GM21526 (cell line): ENCODE measurements around the gene MED26.
A peak's percentile ranks its signal among the peaks of the same experiment; 100 is the strongest.
"Not testable (repeated sequence)": the region's sequence is repeated elsewhere in the genome, so short reads cannot be mapped to it uniquely, and the experiment has no call there.

Experiments
- ATAC-seq: cut with Tn5 transposase; IDR thresholded peaks from one replicate; pipeline ENCODE4 v1.9.1; 2021; ENCODE audit warnings: moderate library complexity; ENCODE audit not compliant: unreplicated experiment, low FRiP score

Gene MED26

DNA sequence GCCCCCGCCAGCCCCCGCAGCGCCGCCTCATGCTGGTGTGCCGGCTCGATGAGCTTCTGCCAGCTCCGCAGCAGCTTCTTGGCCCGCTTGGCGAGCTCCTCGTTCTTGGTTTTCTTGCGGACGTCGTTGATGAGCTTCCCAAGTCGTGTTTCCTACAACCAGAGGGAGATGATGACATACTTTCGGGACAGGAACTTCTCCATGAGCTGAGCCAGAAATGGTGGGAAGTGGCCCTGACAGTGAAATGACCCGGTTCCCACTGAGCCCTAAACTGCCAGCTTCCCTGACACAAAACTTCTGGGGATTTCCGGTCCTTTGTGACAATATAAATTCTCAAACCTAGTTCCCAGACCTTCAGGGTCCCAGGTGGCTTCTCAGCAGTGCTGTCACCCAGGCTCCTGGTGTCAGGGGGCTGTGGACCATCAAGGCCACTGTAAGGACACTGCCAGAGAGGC lies 50.4 kb downstream of the MED26 start:
- no peak for ATAC-seq

GRCh38 chr19:16576690-16577530 lies 51.1 kb downstream of the MED26 start:
- ATAC-seq = no peak

GRCh38 chr19:16575861-16576689 lies 51.9 kb downstream of the MED26 start:
- no peak for ATAC-seq

- ATAC-seq = no peak
Observed at GRCh38 chr19:16575282-16575681, 52.7 kb downstream of the MED26 start.

DNA sequence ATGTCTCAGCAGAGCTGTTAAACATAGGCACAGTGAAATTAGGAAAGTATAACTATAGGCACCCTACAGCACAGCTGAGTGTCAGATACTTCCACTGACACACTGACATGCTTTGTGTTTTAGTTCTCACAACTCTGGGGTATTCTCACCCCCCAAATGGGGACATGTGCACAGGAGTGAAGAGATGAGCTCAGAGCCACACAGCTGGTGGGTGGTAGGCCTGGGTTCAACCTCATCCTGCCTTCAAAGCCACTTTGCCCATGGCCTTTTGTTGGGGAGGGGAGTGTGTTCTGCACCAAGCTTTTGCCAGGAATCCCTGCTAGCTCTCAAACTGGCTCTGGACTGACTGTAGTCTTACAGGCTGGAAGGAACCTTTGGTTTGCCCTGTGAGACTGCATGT lies 54.1 kb downstream of the MED26 start:
- no peak for ATAC-seq

GRCh38 chr19:16573296-16573695 lies 54.7 kb downstream of the MED26 start:
- ATAC-seq = no peak

- ATAC-seq = peak; percentile 77
Observed at GRCh38 chr19:16572332-16573211, 55.4 kb downstream of the MED26 start, which contains the start of gene SLC35E1. TSS of gene SLC35E1 (minus strand) at chr19:16572415. CDS start at chr19:16572364, 51 bp downstream.

DNA sequence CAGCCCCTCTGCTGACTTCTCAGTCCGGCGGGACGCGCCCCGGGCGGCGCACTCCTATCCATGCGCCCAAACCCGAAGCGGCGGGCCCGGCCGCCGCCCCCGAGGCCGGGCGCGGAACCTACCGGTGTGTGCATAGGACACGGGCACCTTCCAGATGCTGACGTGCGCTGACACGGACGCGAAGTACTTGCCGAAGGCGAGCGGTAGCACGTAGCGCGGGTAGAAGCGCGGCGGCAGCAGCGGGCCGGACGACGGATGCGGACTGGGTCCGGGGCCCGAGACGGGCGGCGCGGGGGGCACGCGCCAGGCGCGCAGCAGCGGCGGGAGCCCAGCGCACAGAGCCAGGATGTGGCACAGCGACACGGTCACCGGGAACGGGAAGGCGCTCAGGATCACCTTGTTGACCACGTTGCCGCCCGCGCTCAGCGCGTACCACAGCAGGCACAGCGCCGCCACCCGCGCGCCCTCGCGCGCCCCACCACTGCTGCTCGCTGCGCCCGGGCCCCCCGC lies 56.1 kb downstream of the MED26 start:
- peak; percentile 12 for ATAC-seq

- no peak for ATAC-seq
Observed at GRCh38 chr19:16571283-16571682, 56.7 kb downstream of the MED26 start.

- ATAC-seq = no peak
Observed at GRCh38 chr19:16569609-16570320, 58.2 kb downstream of the MED26 start.

- ATAC-seq = no peak
Observed at GRCh38 chr19:16566702-16567101, 61.3 kb downstream of the MED26 start.

DNA sequence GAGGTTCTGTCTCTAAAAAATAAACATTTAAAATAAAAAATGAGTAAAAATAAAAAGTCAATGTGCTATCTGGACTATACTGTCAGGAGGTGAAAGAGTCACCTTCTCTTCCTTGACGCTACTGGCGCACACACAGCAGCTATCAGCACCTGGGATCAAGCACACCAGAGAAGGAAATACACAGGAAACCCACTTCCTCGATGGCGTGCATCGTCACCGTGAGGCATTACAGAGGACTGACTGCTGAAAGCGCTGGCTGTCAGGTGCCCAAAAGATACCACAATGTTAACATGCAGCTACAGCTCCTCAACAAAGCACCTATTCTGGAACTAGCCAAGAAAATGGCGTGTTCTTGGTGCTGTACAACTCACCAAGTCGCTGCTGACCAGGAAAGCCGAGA lies 61.8 kb downstream of the MED26 start:
- no peak for ATAC-seq

DNA sequence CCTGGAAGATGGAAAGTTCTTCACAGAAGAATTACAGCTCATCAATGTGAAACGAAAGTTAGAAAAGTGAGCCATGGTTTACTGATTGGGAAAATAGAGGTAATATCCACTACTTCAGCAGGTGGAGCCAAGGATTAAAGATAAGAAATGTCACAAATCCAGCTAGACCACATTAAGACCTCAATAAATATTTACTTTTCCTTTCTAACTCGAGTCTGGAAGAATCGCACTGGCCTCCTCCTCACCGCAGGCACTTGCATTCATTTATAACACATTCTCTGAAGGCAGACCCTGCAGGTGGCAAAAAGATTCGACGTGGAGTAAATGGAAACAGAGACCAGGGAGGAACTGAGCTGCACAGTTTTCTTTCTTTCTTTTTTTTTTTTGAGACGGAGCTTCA lies 63.2 kb downstream of the MED26 start:
- ATAC-seq = no peak

- ATAC-seq = no peak
Observed at GRCh38 chr19:16562608-16563025, 65.4 kb downstream of the MED26 start.

DNA sequence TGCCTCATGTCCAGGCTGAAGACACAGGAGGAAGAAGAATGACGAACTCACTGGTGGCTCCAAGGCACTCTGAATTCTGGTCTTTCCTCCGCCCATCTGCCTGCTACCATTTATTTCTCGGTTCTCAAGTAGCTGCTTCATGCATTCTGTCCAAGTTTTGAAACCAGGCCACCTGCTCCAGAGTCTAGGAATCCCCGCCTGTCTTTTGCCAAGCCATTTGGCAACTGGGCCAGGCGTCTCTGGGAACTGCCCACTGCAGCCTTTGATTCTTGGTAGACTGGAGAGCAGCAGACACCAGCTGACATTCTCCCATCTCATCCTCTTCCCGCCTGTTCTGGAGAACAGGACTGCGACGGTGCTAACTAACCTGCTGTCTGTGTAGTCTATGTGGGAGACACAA lies 66.6 kb downstream of the MED26 start:
- no peak for ATAC-seq

DNA sequence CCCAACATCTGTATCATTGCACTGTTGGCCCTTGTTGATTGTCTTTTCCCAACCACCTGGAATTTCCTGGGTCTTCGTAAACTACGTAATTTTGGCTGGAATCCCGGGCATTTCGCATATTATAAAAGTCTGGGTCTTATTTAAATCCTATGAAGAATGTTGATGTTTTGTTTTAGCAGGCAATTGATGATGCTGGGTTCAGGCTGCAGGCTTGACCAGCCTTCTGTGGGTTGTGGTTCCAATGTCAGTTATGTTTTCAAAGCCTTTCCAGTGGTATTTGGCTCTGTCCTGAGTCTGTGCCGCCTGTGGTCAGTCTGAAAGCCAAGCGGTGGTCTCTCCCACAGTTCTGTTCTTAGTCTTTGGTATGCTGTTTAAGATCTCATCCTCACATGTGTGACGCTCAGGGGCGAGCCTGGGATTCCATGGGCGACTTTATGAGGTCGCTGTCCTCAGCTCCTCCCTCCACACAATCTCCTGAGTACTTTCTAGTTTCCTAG lies 68.2 kb downstream of the MED26 start:
- no peak for ATAC-seq

DNA sequence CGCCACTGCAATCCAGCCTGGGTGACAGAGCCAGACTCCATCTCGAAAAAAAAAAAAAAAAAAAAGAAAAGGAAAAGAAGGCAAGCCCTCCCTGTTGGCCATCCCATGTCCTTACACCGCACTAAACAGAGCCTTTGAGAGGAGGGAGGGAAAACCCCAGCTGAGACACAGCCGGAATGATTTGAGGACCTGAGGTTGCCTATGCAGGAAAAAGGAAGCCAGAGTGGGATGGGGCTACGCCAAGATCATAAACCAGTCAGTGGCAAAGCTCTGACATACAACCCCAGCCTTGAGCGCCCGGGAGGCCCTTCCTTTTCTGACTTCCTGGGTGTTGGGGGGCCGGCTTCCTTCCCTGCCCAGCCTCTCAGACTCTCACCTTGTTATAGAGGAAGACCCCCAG lies 73.2 kb downstream of the MED26 start:
- no peak for ATAC-seq

DNA sequence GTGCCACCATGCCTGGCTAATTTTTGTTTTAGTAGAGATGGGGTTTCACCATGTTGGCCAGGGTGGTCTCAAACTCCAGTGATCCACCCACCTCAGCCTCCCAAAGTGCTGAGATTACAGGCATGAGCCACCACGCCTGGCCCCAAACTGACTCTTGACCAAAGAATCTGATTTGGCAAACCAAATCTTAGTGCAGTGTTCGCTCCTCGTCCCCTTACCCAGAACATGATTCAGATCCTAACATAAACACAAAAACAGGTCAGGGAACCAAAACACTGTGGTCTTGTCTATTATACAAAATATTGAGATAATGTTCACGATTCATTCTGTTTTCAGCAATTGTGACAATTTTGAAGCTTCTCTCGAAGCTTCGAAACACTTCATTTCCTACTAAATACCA lies 76.1 kb downstream of the MED26 start:
- not testable (repeated sequence) for ATAC-seq

- no peak for ATAC-seq
Observed at GRCh38 chr19:16548956-16549355, 79.0 kb downstream of the MED26 start.
